ENCODE data around the gene HPCAL1.

- no peak for TF ChIP-seq CTCF (IDR thresholded peaks at IDR 0.05; ENCODE audit: low read depth, low read length, poor library complexity, severe bottlenecking)
- TF ChIP-seq EZH2phosphoT487 (IDR thresholded peaks at IDR 0.05; ENCODE audit: borderline replicate concordance, low read length) = no peak
Observed at GRCh38 chr2:10255189-10256030, 47.3 kb upstream of the HPCAL1 start.
